HepG2 (cell line): ENCODE results near the gene OR2S2. TPM values are rescaled to one million over a fixed set of nuclear protein-coding genes. Genes with fewer than 3 reads are reported as not detected.
A peak's percentile ranks its signal among the peaks of the same experiment; 100 is the strongest.

Experiments used
- ATAC-seq: fragments of 200-7000 bp; cut with Tn5 transposase; 3 replicates; pipeline ENCODE4 v1.9.1; 2020; ENCODE audit warnings: mild to moderate bottlenecking, moderate library complexity
- BruUV-seq: library from RNA; stranded (reverse); fragments of 400-500 nt; replicated peaks from 2 replicates; lab custom pipeline; 2021; lab: Mats Ljungman, UMichigan
- CTCF ChIA-PET: fragments of 300-600 bp; formaldehyde crosslinking; extraction: SDS; loops from one replicate; lab custom pipeline; 2021; ENCODE audit warnings: low total read pairs, inconsistent platforms, low intra/inter-chr PET ratio; lab: Yijun Ruan, JAX
- POLR2A ChIA-PET: fragments of 350-600 bp; sonication (Branson Sonifier 250); formaldehyde crosslinking; loops from one replicate; lab custom pipeline; 2020; ENCODE audit warnings: antibody characterized with exemption, inconsistent platforms; lab: Yijun Ruan, JAX
- DNase-seq: peaks from one replicate; pipeline ENCODE4 v3.0.0-alpha.2; 2015; ENCODE audit warnings: low spot score
- FAIRE-seq: peaks from 3 replicates; lab custom pipeline; 2011; peaks lifted over from hg19 to GRCh38; lab: Jason Lieb, UNC
- H2AFZ ChIP-seq: one replicate; pipeline ENCODE4 v1.6.1; 2011; ENCODE audit warnings: low read length, inconsistent platforms
- H3K27ac ChIP-seq: fragments of 300-600 bp; 3 replicates; pipeline ENCODE4 v1.8.0; 2011; ENCODE audit warnings: mixed run types, mild to moderate bottlenecking, mixed read lengths, low read length, inconsistent platforms; ENCODE audit not compliant: insufficient read depth; ENCODE audit errors: extremely low read length
- H3K27me3 ChIP-seq, 2 experiments: fragments of 200-600 bp in 1 of 2; 2 replicates in 1 of 2; 3 replicates in 1 of 2; pipeline versions ENCODE4 v1.6.0 to v1.8.0; 2011; ENCODE audit warnings: low read length in 2 of 2, mild to moderate bottlenecking in 2 of 2, moderate library complexity in 2 of 2, inconsistent platforms in 1 of 2; ENCODE audit not compliant: insufficient read depth in 2 of 2, control insufficient read depth in 1 of 2
- H3K36me3 ChIP-seq, 2 experiments: fragments of 200-600 bp in 1 of 2; replicated peaks in 1 of 2; 2 replicates in 1 of 2; 3 replicates in 1 of 2; pipeline versions ENCODE4 v1.5.1 to v1.8.0; 2011; ENCODE audit warnings: low read length in 2 of 2, inconsistent platforms in 1 of 2; ENCODE audit not compliant: insufficient read depth in 2 of 2, control insufficient read depth in 1 of 2
- H3K4me1 ChIP-seq: 2 replicates; pipeline ENCODE4 v1.5.1; 2012; ENCODE audit warnings: low read length, inconsistent platforms; ENCODE audit not compliant: insufficient read depth
- H3K4me2 ChIP-seq: 2 replicates; pipeline ENCODE4 v1.6.0; 2011; ENCODE audit warnings: low read depth, low read length, inconsistent platforms
- H3K4me3 ChIP-seq, 3 experiments: fragments of 200-600 bp in 1 of 3; sonication (generic), shearing (Covaris generic) in 1 of 3; replicated peaks in 1 of 3; 2 replicates each; pipeline ENCODE4 v1.5.1; 2011 to 2016; ENCODE audit warnings: low read length in 3 of 3, inconsistent platforms in 2 of 3, low read depth in 2 of 3, mild to moderate bottlenecking in 2 of 3, control low read depth in 1 of 3, mixed read lengths in 1 of 3; ENCODE audit not compliant: insufficient read depth in 1 of 3
- H3K79me2 ChIP-seq: one replicate; pipeline ENCODE4 v1.6.1; 2011; ENCODE audit warnings: low read length, inconsistent platforms; ENCODE audit not compliant: insufficient read depth
- H3K9ac ChIP-seq: 2 replicates; pipeline ENCODE4 v1.6.0; 2011; ENCODE audit warnings: mild to moderate bottlenecking, low read depth, low read length, inconsistent platforms; ENCODE audit not compliant: insufficient read depth
- H3K9me3 ChIP-seq: 2 replicates; pipeline ENCODE4 v1.5.1; 2012; ENCODE audit warnings: mild to moderate bottlenecking, low read length
- H4K20me1 ChIP-seq: 2 replicates; pipeline ENCODE4 v1.6.0; 2011; ENCODE audit warnings: inconsistent platforms, mild to moderate bottlenecking, low read length, moderate library complexity; ENCODE audit not compliant: insufficient read depth
- ARHGAP35 ChIP-seq: sonication (generic); formaldehyde crosslinking; IDR thresholded peaks from 2 replicates; pipeline ENCODE4 v1.9.0; 2022; ENCODE audit warnings: mild to moderate bottlenecking, inconsistent platforms, moderate library complexity, missing genetic modification reagents, borderline replicate concordance
- ARNT2 ChIP-seq: sonication (generic); formaldehyde crosslinking; IDR thresholded peaks from 2 replicates; pipeline ENCODE4 v1.8.0; 2022; ENCODE audit warnings: mild to moderate bottlenecking, low read depth, missing genetic modification reagents, moderate library complexity
- CAMTA2 ChIP-seq: sonication (generic); formaldehyde crosslinking; IDR thresholded peaks from 2 replicates; pipeline ENCODE4 v1.4.0; 2020; ENCODE audit warnings: mild to moderate bottlenecking, missing genetic modification reagents, borderline replicate concordance
- CTCF ChIP-seq: sonication (generic); formaldehyde crosslinking; IDR thresholded peaks from 2 replicates; pipeline ENCODE4 v1.5.0; 2020; ENCODE audit warnings: mild to moderate bottlenecking, missing genetic modification reagents, moderate library complexity
- MLXIP ChIP-seq: sonication (generic); formaldehyde crosslinking; IDR thresholded peaks from 2 replicates; pipeline ENCODE4 v1.9.0; 2021; ENCODE audit warnings: missing genetic modification reagents, borderline replicate concordance
- NFE2 ChIP-seq: sonication (generic); formaldehyde crosslinking; IDR thresholded peaks from 2 replicates; pipeline ENCODE4 v1.4.0; 2020; ENCODE audit warnings: missing genetic modification reagents
- NPAS2 ChIP-seq: sonication (generic); formaldehyde crosslinking; IDR thresholded peaks from 2 replicates; pipeline ENCODE4 v1.8.0; 2022; ENCODE audit warnings: mild to moderate bottlenecking, missing genetic modification reagents, borderline replicate concordance
- SMC3 ChIP-seq: IDR thresholded peaks from 2 replicates; pipeline ENCODE4 v1.6.1; 2011; ENCODE audit warnings: low read length, improper control_type of control experiment
- STAG1 ChIP-seq: sonication (generic); formaldehyde crosslinking; IDR thresholded peaks from 2 replicates; pipeline ENCODE4 v1.4.0; 2020; ENCODE audit warnings: missing genetic modification reagents
- TAF1 ChIP-seq: sonication (generic); formaldehyde crosslinking; IDR thresholded peaks from 2 replicates; pipeline ENCODE4 v1.4.0; 2020; ENCODE audit warnings: missing genetic modification reagents
- ZNF704 ChIP-seq: sonication (generic); formaldehyde crosslinking; IDR thresholded peaks from 2 replicates; pipeline ENCODE4 v1.8.1; 2023; ENCODE audit warnings: mild to moderate bottlenecking, inconsistent platforms, moderate library complexity, missing genetic modification reagents, borderline replicate concordance
- WGBS: methylation state at CpG from one replicate; pipeline ENCODE4 v1.1.6; 2017; ENCODE audit warnings: low lambda C conversion rate; 5-methylcytosine and 5-hydroxymethylcytosine counted together
- in situ Hi-C: cut with HindIII; loops from 2 replicates; pipeline ENCODE4 v1.10.0; 2017; ENCODE audit warnings: low pct_unique_long_range_greater_than_20kb; ENCODE audit not compliant: extremely low pct_ligation_motif_present
- intact Hi-C: fragments of 100-400 bp; cut with micrococcal nuclease; formaldehyde crosslinking; loops from one replicate; pipeline ENCODE4 v1.10.0; 2022; ENCODE audit not compliant: unreplicated experiment
- polyA plus RNA-seq, 8 experiments: library from polyadenylated mRNA; depleted of rRNA in 3 of 8; stranded (reverse) in 7 of 8; unstranded in 1 of 8; fragments of >200 nt; fragmentation: Illumina TruSeq in 4 of 8; extraction: Trizol in 4 of 8; gene quantifications; 2 replicates each; pipeline versions ENCODE4 v1.2.1 to v1.2.3, GENCODE V29; 2011 to 2016; ENCODE audit warnings: low read depth in 4 of 8, missing spikeins in 1 of 8, mixed read lengths in 1 of 8; ENCODE audit not compliant: insufficient read depth in 1 of 8
- total RNA-seq, 5 experiments: library from RNA; depleted of rRNA; stranded (reverse); fragments of >200 nt; fragmentation: Illumina TruSeq; extraction: Trizol; gene quantifications; 2 replicates each; pipeline ENCODE4 v1.2.3, GENCODE V29; 2016; ENCODE audit warnings: low read depth in 1 of 5
- TF ChIP-seq, protein P1 (sequence below): fragments of 450-650 bp; IDR thresholded peaks from 2 replicates; pipeline ENCODE4 v1.6.1; 2017; ENCODE audit warnings: mild to moderate bottlenecking
- TF ChIP-seq, protein P2 (sequence below): sonication (generic); formaldehyde crosslinking; IDR thresholded peaks from 2 replicates; pipeline ENCODE4 v1.4.0; 2020; ENCODE audit warnings: mild to moderate bottlenecking, low read depth, missing genetic modification reagents

The OR2S2 gene
- total and polyA plus RNA-seq, 2 of the 13 experiments (the other 11 are each of a cell fraction or from before 2014, with no cell fraction given), result not detected

DNA sequence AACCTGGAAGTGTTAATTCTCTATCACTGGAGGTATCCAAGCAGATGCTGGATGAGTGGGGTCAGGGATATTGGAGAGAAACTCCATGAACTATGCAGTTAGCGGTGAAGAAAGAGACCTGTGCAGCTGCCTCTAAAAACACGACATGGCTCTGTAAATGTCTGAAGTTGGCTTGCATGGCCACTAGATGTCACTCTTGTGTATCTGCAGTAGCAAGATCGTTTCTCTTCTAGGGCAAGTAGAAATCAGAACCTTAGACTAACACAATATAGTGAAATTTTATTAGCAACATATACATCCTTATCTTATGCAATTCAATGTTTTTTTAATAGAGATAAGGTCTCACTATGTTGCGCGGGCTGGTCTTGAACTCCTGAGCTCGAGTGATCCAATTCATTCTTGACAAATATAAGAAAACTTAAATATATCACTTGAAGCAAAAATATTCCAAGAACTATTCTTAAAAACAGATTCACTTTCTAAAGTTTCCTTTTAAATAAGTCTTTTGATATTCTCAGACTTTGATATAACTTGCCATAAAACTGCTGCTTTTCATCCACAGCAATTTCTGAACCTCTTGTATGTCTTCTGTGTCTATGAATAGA, 2.9 kb downstream of the OR2S2 start:
- Histone ChIP-seq H3K79me2 (no peaks in the 10 kb centered on the region), H3K4me3 (no peak overlapping the region), H2AFZ (no peak overlapping the region), H3K27ac (no peak overlapping the region), H3K9me3 (no peaks in the 10 kb centered on the region), H3K27me3 (peaks cover 0 to 8% of the 10 kb centered on the region in 2 experiments; a peak in 3 of 5 replicates), H3K9ac (no peak overlapping the region), H3K4me2 (no peak overlapping the region), H3K4me1 (no peaks in the 10 kb centered on the region), H4K20me1 (no peaks in the 10 kb centered on the region), H3K36me3 (no peaks in the 10 kb centered on the region)
- DNase-seq (peak; percentile 56), FAIRE-seq (peak; percentile 91), ATAC-seq (peak; percentile 78)
- POLR2A ChIA-PET, result no interaction called here
- WGBS, result under 1% methylated on average over 6 of the region's 6 CpGs
- in situ Hi-C loops, result loop anchor here (5.0 kb wide), 1 partner anchor 67 kb away; no protein-coding TSS in a partner anchor
- intact Hi-C loops, result loop anchor here (2.0 to 5.0 kb wide), 2 partner anchors 68 to 212 kb away; partner anchors contain the start of gene CCIN
- CTCF ChIA-PET, result interaction anchor here (1.6 to 2.1 kb wide), 2 partner anchors 68 to 211 kb away, joined by 3 to 17 read pairs; no protein-coding TSS in a partner anchor
- no TSS peak for BruUV-seq
- TF ChIP-seq ARNT2 (CRISPR knock-in tag) (no peak), SMC3 (peak; percentile 46; the same call in 1 of the 2 replicates), MLXIP (CRISPR knock-in tag) (no peak), STAG1 (CRISPR knock-in tag) (peak; percentile 71), ZNF704 (CRISPR knock-in tag) (no peak), TAF1 (no peak), CAMTA2 (no peak), NFE2 (CRISPR knock-in tag) (no peak), NPAS2 (no peak), ARHGAP35 (CRISPR knock-in tag) (no peak), CTCF (CRISPR knock-in tag) (peak; percentile 85)
- TF ChIP-seq, protein P1, sequence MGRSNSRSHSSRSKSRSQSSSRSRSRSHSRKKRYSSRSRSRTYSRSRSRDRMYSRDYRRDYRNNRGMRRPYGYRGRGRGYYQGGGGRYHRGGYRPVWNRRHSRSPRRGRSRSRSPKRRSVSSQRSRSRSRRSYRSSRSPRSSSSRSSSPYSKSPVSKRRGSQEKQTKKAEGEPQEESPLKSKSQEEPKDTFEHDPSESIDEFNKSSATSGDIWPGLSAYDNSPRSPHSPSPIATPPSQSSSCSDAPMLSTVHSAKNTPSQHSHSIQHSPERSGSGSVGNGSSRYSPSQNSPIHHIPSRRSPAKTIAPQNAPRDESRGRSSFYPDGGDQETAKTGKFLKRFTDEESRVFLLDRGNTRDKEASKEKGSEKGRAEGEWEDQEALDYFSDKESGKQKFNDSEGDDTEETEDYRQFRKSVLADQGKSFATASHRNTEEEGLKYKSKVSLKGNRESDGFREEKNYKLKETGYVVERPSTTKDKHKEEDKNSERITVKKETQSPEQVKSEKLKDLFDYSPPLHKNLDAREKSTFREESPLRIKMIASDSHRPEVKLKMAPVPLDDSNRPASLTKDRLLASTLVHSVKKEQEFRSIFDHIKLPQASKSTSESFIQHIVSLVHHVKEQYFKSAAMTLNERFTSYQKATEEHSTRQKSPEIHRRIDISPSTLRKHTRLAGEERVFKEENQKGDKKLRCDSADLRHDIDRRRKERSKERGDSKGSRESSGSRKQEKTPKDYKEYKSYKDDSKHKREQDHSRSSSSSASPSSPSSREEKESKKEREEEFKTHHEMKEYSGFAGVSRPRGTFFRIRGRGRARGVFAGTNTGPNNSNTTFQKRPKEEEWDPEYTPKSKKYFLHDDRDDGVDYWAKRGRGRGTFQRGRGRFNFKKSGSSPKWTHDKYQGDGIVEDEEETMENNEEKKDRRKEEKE, result no peak
- TF ChIP-seq, protein P2, sequence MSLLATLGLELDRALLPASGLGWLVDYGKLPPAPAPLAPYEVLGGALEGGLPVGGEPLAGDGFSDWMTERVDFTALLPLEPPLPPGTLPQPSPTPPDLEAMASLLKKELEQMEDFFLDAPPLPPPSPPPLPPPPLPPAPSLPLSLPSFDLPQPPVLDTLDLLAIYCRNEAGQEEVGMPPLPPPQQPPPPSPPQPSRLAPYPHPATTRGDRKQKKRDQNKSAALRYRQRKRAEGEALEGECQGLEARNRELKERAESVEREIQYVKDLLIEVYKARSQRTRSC (CRISPR knock-in tag), result no peak
